Fibroblast of skin of left quadriceps (primary cell): ENCODE results near the gene TNFRSF12A.

Experiments
- DNase-seq, 2 experiments: peaks; one replicate each; pipeline ENCODE4 v3.0.0-alpha.2; 2013; ENCODE audit warnings: low read depth in 2 of 2

Gene TNFRSF12A

GRCh38 chr16:3026609-3027488 lies 6.7 kb downstream of the TNFRSF12A start:
- DNase-seq, result no peak

DNA sequence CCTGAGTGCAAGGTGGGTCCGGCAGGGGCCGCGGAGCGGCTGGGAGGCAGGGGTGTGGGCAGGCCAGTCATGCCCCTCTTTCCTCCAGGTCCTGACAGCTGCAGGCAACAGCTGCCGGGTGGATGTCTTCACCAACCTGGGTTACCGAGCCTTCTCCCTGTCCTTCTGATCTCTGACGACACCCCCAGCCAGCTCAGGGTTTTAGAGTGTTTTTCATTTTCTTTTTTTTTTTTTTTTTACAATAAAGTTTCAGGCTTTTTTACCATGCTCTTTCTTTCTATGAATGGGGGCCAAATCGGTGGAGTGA lies 7.3 kb downstream of the TNFRSF12A start:
- no peak for DNase-seq

DNA sequence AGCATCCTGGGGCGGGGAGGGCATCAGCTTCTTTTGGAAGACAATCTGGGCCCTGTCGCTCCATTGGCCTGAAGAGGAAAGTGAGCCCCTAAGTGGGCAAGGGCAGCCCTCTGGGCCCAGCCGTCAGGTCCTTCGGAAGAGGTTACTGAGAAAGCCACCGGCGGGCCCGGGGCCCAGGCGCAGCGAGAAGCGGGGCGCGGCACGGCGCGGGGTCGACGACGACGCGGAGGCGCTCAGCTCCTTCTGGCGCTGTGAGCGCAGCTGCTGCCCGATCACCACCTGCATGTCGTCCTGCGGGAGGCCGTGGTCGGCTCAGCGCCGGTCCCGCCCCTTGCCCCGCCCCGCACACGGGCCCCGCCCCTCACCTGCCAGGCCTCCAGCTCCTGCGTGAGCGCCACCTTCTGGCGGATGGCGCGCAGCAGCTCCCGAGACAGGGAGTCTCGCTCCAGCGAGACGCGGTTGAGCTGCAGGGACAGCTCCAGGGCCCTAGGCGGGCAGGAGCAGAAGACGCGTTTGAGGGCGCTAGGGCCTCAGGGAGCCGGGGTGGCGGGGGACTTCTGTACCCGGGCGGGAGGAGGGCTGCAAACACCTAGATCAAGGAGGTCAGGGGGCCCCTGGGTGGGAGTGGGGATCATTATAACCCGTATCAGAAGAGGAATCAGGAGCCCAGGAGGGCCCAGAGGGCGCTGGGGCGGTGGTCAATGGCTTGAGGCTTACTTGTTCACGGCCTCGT lies 8.0 kb downstream of the TNFRSF12A start:
- peak in 1 of 2 experiments; percentile 40 for DNase-seq

GRCh38 chr16:3028716-3029319 lies 8.7 kb downstream of the TNFRSF12A start:
- no peak for DNase-seq

- peak in 1 of 2 experiments; percentile 3 for DNase-seq
Measured at GRCh38 chr16:3029491-3030221, 9.5 kb downstream of the TNFRSF12A start.

GRCh38 chr16:3030222-3031212 lies 10.3 kb downstream of the TNFRSF12A start:
- DNase-seq, result no peak

- DNase-seq, result no peak
Measured at GRCh38 chr16:3032624-3033023, 12.5 kb downstream of the TNFRSF12A start.

DNA sequence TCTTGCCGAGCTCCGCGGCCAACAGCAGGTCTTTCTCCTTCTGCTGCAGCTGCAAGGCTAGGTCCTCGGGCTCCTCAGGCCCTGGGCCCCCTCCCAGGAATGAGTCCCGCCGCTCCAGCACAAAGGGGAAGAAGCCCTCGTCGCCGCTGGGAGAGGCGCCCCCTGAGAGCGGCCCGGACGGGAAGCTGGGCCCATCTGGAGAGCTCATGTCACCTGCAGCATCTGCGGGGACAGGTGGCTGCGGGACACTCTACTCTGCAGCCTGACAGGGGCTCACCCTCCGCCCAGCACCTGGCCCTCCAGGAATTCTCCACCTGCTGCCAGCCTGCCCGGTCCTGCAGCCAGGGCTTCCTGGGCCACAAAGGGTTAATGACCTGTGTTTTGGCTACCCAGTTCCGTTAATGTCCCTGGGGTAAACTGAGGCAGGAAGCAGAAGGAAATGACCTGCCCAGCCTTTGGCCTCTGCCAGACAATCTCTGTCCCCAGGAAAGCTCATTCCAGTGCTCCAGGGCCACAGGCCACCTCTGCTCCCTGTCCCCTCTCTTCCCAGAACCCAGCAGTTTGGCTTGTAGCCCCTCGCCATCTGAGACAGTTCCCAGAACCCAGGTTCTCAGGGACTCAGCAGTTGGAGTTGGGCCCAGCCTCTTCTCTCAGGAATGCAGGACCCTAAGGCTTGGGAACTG lies 15.3 kb downstream of the TNFRSF12A start:
- no peak for DNase-seq

- DNase-seq, result no peak
Measured at GRCh38 chr16:3035972-3036725, 16.0 kb downstream of the TNFRSF12A start.

GRCh38 chr16:3036726-3037315 lies 16.7 kb downstream of the TNFRSF12A start, which contains the start of gene BICDL2:
Gene BICDL2, minus strand, starts transcription at chr16:3036944. Its CDS starts 1,448 bp downstream, at chr16:3035496.
- no peak for DNase-seq

- DNase-seq, result no peak
Measured at GRCh38 chr16:3038256-3038655, 18.1 kb downstream of the TNFRSF12A start.

DNA sequence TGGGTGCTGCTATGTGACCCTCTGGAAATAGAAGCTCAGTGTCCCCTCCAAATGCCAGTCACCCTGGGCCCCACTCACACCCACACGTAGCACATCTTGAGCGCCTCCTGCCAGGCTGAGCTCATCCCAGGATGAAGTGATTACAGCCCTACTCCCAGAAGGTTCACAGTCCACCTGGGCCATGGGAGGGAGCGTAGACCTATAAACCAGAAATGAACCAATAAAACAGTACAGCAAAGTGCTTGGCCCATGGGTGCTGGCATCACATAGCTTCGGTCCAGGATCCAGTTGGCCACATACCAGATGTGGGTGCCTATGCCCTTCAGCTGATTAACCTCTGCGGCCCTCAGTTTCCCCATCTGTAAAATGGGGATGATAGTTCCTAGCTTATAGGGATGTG lies 18.7 kb downstream of the TNFRSF12A start:
- DNase-seq, result no peak

GRCh38 chr16:3042376-3042775 lies 22.2 kb downstream of the TNFRSF12A start:
- no peak for DNase-seq

GRCh38 chr16:3044708-3045107 lies 24.5 kb downstream of the TNFRSF12A start:
- DNase-seq, result no peak

- DNase-seq, result no peak
Measured at GRCh38 chr16:3045758-3046640, 25.8 kb downstream of the TNFRSF12A start, which contains the start of gene MMP25. Gene MMP25, plus strand, starts transcription at chr16:3046561. Its CDS starts 357 bp downstream, at chr16:3046918.

GRCh38 chr16:3046641-3047386 lies 26.6 kb downstream of the TNFRSF12A start:
- DNase-seq, result no peak

- no peak for DNase-seq
Measured at GRCh38 chr16:3047387-3047720, 27.2 kb downstream of the TNFRSF12A start.
